CD4-positive, alpha-beta T cell treated with Interferon alpha-2 for 1 hour (primary cell): ENCODE measurements around the gene CDK6.
A peak's percentile ranks its signal among the peaks of the same experiment; 100 is the strongest.

ENCODE experiments used
- DNase-seq, 2 donors: peaks; one replicate each; pipeline ENCODE4 v3.0.0-alpha.2; 2020 to 2022

Gene CDK6

GRCh38 chr7:92639966-92640365 is 196.4 kb downstream of the CDK6 start:
- DNase-seq = no peak

DNA sequence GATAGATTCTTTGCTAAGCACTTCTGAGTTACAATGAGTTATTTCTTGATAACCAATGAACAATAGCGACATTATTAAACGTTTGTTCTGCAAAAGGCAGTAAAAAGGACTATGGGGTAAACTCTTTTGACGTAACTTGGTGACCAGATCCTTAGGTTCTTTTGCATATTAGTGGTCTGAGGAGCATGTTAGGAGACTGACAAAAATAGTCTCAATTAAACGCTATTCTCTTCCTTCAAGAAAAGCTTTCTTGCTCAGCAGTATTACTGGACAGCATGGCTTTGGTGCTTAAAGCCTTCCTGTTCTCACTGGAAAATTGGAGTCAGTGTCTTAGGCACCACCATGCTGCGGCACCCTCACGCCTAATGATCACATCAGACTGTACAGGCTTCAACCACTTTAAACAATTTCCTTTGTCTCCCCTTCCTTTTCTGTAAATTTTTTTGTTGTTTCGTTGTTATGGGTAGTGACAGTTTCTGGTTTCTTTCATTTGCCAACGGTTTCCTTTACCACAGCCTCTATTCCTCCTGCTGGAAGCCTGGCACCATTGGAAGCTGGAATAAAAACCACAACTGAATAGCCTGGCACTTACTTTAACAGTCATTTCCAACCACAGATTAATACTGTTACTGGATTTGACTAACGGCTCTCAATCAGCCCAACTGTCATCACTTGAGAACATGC is 197.0 kb downstream of the CDK6 start:
- DNase-seq = peak in 1 of 2 donors; percentile 35

GRCh38 chr7:92636018-92636560 is 200.3 kb downstream of the CDK6 start:
- DNase-seq = no peak

DNA sequence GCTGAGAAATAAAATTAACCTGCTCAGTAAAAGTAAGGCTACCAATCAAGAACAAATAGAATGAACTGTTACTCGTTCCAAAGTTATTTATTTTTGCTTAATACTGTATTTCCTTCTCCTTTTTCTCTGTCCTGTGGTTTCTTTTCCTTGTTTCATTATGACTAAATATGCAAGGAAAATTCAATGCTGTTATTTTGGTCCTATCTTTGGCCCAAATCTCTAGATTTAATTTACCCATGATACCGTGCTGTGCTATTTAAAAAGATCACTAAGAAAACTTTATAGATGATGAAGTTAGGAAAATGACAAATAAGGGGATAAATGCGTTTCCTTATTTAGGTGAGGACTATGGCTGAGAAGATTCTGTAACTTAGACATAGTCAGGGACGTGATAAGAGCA is 200.8 kb downstream of the CDK6 start:
- no peak for DNase-seq

DNA sequence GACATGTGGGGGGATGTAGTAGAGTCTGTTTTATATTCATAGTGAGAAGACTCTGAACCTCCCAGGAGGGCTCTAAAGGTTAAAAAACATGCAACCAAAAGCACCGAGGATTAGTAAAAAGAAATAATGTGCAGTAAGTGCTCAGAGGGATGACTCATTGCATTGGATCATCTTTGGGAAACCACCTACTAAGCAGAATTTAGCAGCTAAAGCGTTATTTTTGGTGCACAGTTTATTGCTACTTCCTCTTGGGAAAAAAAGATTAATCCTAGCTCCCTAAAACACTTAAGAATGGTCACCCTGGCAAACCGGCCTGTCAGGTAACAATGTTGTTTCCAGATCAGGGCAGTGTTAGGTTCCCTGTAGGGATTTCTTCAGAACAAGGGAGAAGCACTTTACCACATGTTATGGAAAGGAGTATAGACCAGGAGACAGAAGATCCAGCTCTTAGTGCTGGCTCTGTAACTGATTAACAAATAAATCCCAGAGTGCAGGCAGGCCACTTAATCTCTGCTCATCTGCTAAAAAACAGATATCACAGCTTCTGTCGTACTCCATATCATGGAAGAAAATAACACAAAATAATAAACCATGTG is 201.4 kb downstream of the CDK6 start:
- DNase-seq = peak in 1 of 2 donors; percentile 32

DNA sequence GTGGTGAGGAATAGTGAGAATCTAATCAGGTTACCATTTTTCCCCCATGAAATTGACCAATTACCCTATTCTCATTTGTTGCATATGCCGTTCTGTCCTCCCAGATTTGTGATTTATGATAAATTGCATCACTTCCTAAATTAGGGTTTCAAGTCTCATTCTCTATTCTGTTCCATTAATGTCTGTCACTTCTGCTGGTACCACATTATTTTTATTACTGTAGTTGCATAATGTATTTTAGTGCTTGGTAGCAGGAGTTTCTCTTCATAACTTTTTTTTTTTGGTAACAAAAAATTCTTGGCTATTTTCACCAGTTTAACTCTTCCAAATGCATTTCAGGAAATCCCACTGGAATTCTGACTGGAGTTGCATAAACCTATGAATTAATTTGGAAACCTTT is 202.2 kb downstream of the CDK6 start:
- no peak for DNase-seq

DNA sequence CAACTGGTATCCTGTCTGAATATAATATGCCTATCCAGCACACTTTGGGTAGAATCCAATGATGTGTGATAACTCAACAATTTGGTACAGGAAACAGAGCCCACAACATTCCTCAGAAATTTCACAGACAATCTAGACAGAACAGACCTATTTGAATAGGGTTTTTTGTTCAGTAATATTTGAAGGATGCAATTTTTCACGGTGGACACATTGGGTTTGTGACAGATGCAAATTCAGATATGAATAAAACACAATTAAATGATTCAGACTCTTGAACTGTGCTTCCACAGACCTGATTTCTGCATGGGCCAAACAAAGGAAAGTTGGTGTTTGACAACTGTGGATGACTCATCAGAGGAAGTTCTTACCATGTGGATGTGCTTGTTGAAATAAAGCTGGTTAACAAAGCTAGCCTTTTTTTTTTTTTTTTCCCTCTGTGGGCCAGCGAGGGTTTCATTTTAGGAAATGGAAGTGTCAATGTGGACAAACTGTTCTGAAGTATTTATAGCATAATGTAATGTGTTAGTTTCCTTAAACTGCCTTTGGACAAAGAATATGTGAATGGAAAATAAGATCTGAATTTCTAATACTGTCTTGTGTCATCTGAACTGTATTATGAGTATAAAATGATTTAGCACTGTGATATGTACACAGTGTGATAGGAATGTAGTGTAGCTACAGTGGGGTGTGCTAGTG is 203.0 kb downstream of the CDK6 start:
- peak; percentile 29 to 56 for DNase-seq

DNA sequence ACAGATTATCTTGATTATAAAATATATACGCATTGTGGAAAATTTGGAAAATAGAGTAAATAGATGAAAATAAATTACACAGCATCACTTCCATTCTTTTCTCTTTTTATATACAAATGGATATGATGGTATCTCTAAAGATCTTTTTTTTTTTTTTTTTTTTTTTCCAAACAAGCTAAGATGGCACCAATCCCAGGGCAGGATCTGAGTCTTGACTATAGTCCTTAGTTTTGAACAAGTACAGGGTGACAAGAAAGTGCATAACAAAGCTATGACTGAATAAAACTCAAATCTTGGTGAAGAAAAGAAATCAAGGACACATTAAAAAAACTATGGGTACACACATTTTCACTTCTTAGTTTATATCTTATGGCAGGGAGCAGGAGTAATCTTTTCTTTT is 203.6 kb downstream of the CDK6 start:
- DNase-seq = no peak

DNA sequence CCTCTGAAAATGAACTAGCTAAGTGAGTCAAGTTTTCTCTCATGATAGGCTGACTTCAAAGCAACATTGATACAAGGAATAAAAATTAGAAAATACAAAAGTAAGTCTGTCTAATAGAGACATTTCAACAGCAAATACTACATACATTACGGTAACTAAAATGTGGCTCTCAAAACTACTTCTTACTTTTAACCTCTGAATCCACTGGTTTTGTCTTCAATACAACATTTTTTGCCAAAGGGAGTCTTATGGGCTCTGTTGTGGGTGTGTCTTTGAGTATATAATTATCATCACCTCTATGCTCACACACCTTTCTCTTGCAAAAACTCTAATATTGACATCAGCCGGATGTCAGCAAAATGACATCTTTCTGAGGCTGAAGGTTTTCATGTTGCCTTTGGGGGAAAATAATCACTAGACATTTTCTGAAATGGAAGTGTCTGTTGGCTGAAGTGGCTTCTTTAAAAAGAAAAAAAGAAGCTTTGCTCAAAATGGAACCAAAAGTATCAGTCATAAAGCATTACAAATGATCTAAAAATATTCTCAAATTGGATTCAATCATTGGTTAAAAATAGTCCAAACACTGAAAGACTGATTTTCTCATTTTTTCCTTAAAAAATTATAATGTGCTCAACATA is 204.4 kb downstream of the CDK6 start:
- no peak for DNase-seq

GRCh38 chr7:92631067-92631849 is 205.1 kb downstream of the CDK6 start:
- DNase-seq = peak in 1 of 2 donors; percentile 30

- no peak for DNase-seq
These were observed 206.6 kb downstream of the CDK6 start for GRCh38 chr7:92629779-92630178.

GRCh38 chr7:92627956-92628355 is 208.4 kb downstream of the CDK6 start:
- DNase-seq = no peak

DNA sequence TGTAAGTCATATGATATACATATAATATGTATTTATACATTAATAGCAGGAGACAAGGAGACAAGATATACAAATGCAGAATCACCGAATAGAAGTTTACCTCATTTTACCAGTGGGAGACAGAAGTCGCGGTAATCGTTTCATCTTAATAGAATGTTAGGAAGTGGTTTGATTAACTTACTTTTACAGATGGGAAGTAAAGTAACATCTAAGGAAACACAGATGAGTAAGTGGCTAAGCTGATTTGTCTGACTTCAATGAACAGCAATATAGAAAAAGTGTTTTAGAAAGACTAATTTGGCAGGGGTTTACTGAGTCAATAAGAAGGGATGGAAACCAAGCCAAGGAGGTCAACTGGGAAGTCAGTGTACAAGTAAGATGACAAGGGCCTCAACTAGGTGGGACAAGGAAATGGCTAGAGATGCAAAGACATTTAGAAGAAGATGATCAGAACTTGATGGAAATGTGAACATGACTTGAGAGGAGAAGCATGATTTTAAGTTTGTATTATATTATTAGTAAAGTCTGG is 210.0 kb downstream of the CDK6 start:
- no peak for DNase-seq

GRCh38 chr7:92625617-92626016 is 210.8 kb downstream of the CDK6 start:
- no peak for DNase-seq

DNA sequence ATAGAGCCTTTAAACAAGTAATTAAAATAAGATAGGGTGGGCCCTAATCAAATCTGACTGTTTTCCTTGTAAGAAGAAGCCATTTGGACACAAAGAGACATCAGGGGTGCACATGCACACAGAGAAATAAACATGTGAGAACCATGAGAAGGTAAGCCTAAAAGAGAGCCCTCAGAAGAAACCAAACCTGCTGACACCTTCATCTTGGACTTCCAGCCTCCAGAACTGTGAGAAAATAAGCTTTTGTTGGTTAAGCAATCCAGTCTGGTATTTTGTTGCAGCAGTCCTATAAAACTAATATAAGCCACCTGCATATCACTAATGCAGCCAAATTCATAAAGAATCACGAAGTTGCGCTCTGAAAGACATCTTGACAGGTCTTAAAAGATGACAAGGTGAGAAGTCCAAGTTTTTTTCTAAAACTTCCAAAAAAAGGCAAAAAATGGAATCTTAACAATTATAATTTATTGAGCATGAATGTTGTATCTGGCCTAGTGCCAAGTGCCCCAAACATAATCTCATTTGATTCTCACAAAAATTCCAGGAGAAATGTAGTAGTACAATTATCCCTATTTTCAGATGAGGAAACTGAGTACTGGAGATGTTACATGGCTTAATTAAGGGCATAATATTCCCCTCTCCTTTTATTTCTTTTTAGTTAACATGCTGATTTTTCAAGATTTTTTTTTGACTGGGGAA is 211.9 kb downstream of the CDK6 start:
- no peak for DNase-seq

- DNase-seq = no peak
These were observed 212.8 kb downstream of the CDK6 start for GRCh38 chr7:92623544-92623943.

GRCh38 chr7:92622685-92623084 is 213.7 kb downstream of the CDK6 start:
- no peak for DNase-seq

DNA sequence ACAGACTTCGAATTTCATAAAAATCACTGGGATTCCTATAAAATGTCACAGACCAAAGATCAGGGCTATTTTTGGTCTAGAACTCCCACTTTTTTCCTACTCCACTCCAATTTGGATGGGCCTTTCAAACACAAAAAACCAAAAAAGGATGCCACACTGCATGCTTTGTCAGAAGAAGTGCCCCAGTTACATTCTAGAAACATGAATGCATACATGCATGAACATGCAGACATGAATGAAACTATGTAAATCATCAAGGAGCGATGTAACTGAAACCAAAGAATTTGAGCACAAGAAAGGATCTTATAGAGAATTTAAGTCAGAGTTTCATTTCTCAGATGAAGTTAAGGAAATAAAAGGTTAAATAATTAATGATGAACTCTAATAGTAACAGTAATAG is 214.3 kb downstream of the CDK6 start:
- no peak for DNase-seq

GRCh38 chr7:92621561-92622023 is 214.8 kb downstream of the CDK6 start:
- DNase-seq = no peak

GRCh38 chr7:92621026-92621540 is 215.3 kb downstream of the CDK6 start:
- peak; percentile 82 to 86 for DNase-seq

DNA sequence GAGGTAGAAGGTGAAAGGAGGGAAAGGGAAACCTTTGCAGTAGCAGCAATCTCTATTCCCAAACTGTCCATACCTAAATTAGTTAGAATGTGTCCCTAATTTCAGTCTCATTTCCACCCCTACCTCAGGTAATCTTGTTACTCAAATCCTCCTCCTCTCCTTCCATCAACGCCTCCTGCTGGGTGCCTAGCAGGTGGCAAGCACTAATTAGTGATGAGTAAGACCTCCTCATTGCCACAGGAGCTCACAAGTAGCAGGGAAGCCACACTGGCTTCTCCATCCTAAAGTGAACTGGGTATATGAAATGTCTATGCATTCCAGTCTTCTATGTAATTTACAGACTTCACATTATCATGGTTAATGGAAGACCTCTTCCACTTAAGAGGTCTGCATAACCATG is 220.5 kb downstream of the CDK6 start:
- DNase-seq = no peak
